Progenitor cell of endocrine pancreas (in vitro differentiated cells): ENCODE measurements around the gene GPR22. TPM values are rescaled to one million over a fixed set of nuclear protein-coding genes. Genes with fewer than 3 reads are reported as not detected.

Experiments
- DNase-seq: peaks from one replicate; pipeline ENCODE4 v3.0.0; 2021; ENCODE audit warnings: low spot score; ENCODE audit not compliant: unreplicated experiment
- H3K27ac Mint-ChIP-seq: 2 replicates; pipeline ENCODE4 v1.8.0; 2021; ENCODE audit warnings: mild to moderate bottlenecking, moderate library complexity, mixed read lengths
- H3K27me3 Mint-ChIP-seq: 2 replicates; pipeline ENCODE4 v1.8.0; 2021; ENCODE audit warnings: mixed read lengths
- H3K36me3 Mint-ChIP-seq: 2 replicates; pipeline ENCODE4 v1.8.0; 2022; ENCODE audit warnings: mixed read lengths; ENCODE audit not compliant: insufficient read depth
- H3K4me1 Mint-ChIP-seq: 2 replicates; pipeline ENCODE4 v1.8.0; 2021; ENCODE audit warnings: low read depth, mixed read lengths
- H3K4me3 Mint-ChIP-seq: 2 replicates; pipeline ENCODE4 v1.8.0; 2021; ENCODE audit warnings: low read depth, mild to moderate bottlenecking, moderate library complexity, mixed read lengths
- H3K9me3 Mint-ChIP-seq: 2 replicates; pipeline ENCODE4 v1.8.0; 2021; ENCODE audit warnings: low read depth, mixed read lengths
- CTCF ChIP-seq: fragments of 200-600 bp; sonication (generic); IDR thresholded peaks from one replicate; pipeline ENCODE4 v1.5.0; 2021; ENCODE audit warnings: antibody characterized with exemption, mild to moderate bottlenecking; ENCODE audit not compliant: unreplicated experiment
- total RNA-seq: library from RNA; stranded (reverse); gene quantifications from 2 replicates; pipeline ENCODE4 v1.2.1, GENCODE V29; 2021

The GPR22 gene
- total RNA-seq, 1 donor from 2014 or later: not detected

- peaks cover under 1% of the 10 kb centered on the region for H3K4me1 Mint-ChIP-seq
- TF ChIP-seq CTCF: no peak
- no peaks in the 10 kb centered on the region for H3K36me3 Mint-ChIP-seq
- H3K27ac Mint-ChIP-seq: no peak overlapping the region
- no peaks in the 10 kb centered on the region for H3K27me3 Mint-ChIP-seq
- H3K9me3 Mint-ChIP-seq: no peaks in the 10 kb centered on the region
- no peak for DNase-seq
- no peak overlapping the region for H3K4me3 Mint-ChIP-seq
Observed at GRCh38 chr7:107474104-107474521, 4.3 kb downstream of the GPR22 start.

GRCh38 chr7:107479303-107479702, 9.4 kb downstream of the GPR22 start:
- H3K9me3 Mint-ChIP-seq: no peaks in the 10 kb centered on the region
- H3K36me3 Mint-ChIP-seq: no peaks in the 10 kb centered on the region
- no peaks in the 10 kb centered on the region for H3K27me3 Mint-ChIP-seq
- TF ChIP-seq CTCF: no peak
- no peak overlapping the region for H3K27ac Mint-ChIP-seq
- H3K4me1 Mint-ChIP-seq: peaks cover 3% of the 10 kb centered on the region
- no peak for DNase-seq
- no peak overlapping the region for H3K4me3 Mint-ChIP-seq

GRCh38 chr7:107480932-107481331, 11.1 kb downstream of the GPR22 start:
- no peaks in the 10 kb centered on the region for H3K9me3 Mint-ChIP-seq
- H3K4me3 Mint-ChIP-seq: no peak overlapping the region
- no peak for TF ChIP-seq CTCF
- no peak for DNase-seq
- H3K27ac Mint-ChIP-seq: no peak overlapping the region
- no peaks in the 10 kb centered on the region for H3K36me3 Mint-ChIP-seq
- peaks cover 3% of the 10 kb centered on the region for H3K4me1 Mint-ChIP-seq
- no peaks in the 10 kb centered on the region for H3K27me3 Mint-ChIP-seq

- H3K9me3 Mint-ChIP-seq: no peaks in the 10 kb centered on the region
- TF ChIP-seq CTCF: no peak
Observed at GRCh38 chr7:107482571-107482970, 12.7 kb downstream of the GPR22 start.

GRCh38 chr7:107486041-107486440, 16.2 kb downstream of the GPR22 start:
- no peak for TF ChIP-seq CTCF
- Mint-ChIP-seq H3K4me1 (no peaks in the 10 kb centered on the region), H3K9me3 (no peaks in the 10 kb centered on the region), H3K27ac (no peak overlapping the region), H3K36me3 (no peaks in the 10 kb centered on the region), H3K4me3 (no peak overlapping the region), H3K27me3 (no peaks in the 10 kb centered on the region)
- no peak for DNase-seq

More at GRCh38 chr7:107482571-107482970, 12.7 kb downstream of the GPR22 start:
- Mint-ChIP-seq H3K27me3 (no peaks in the 10 kb centered on the region), H3K27ac (no peak overlapping the region), H3K4me1 (peaks cover 3% of the 10 kb centered on the region), H3K36me3 (no peaks in the 10 kb centered on the region), H3K4me3 (no peak overlapping the region)
- no peak for DNase-seq
